SU-DHL-6 (cell line): ENCODE data around the gene DCUN1D2.

ENCODE experiments used
- H2AFZ ChIP-seq: fragments of 200-600 bp; sonication (generic); 2 replicates; pipeline ENCODE4 v1.6.1; 2014; ENCODE audit warnings: low read depth, mild to moderate bottlenecking, moderate library complexity, mixed read lengths, antibody characterized with exemption, low read length; ENCODE audit not compliant: severe bottlenecking
- H3F3A ChIP-seq: fragments of 200-600 bp; shearing (Covaris generic); 2 replicates; pipeline ENCODE4 v1.6.0; 2016; ENCODE audit warnings: antibody characterized with exemption, mild to moderate bottlenecking; ENCODE audit not compliant: insufficient read depth
- H3K27ac ChIP-seq: fragments of 200-600 bp; sonication (generic); 2 replicates; pipeline ENCODE4 v1.5.1; 2016; ENCODE audit warnings: low read depth, mild to moderate bottlenecking, low read length, moderate library complexity, mixed read lengths
- H3K27me3 ChIP-seq: fragments of 200-600 bp; sonication (generic), shearing (Covaris generic); 2 replicates; pipeline ENCODE4 v1.6.0; 2014; ENCODE audit warnings: mild to moderate bottlenecking, low read length
- H3K36me3 ChIP-seq: fragments of 200-600 bp; sonication (generic); 2 replicates; pipeline ENCODE4 v1.6.1; 2014; ENCODE audit warnings: mild to moderate bottlenecking, low read length, mixed read lengths
- H3K4me2 ChIP-seq: fragments of 300-600, 200-600 bp; shearing (Covaris generic), sonication (generic); 2 replicates; pipeline ENCODE4 v1.6.0; 2014; ENCODE audit warnings: low read length, low read depth, mild to moderate bottlenecking; ENCODE audit not compliant: poor library complexity, severe bottlenecking
- H3K4me3 ChIP-seq: fragments of 200-600 bp; sonication (generic); 2 replicates; pipeline ENCODE4 v1.5.1; 2014; ENCODE audit warnings: antibody characterized with exemption, low read length, mild to moderate bottlenecking, mixed read lengths; ENCODE audit not compliant: insufficient read depth, poor library complexity, severe bottlenecking
- H3K79me2 ChIP-seq: fragments of 200-600 bp; sonication (generic); 2 replicates; pipeline ENCODE4 v1.6.1; 2014; ENCODE audit warnings: mild to moderate bottlenecking, low read length, moderate library complexity; ENCODE audit not compliant: insufficient read depth
- H3K9ac ChIP-seq: fragments of 200-600 bp; sonication (generic); 2 replicates; pipeline ENCODE4 v1.7.0; 2014; ENCODE audit warnings: mild to moderate bottlenecking, low read length
- H3K9me2 ChIP-seq: fragments of 200-600 bp; sonication (generic); replicated peaks from 2 replicates; pipeline ENCODE4 v1.6.1; 2014; ENCODE audit warnings: low read length; ENCODE audit not compliant: insufficient read depth
- H3K9me3 ChIP-seq: fragments of 200-600 bp; sonication (generic); 2 replicates; pipeline ENCODE4 v1.6.1; 2014; ENCODE audit warnings: low read length, mixed read lengths; ENCODE audit not compliant: insufficient read depth
- H4K20me1 ChIP-seq: fragments of 200-600 bp; sonication (generic); 2 replicates; pipeline ENCODE4 v1.6.1; 2014; ENCODE audit warnings: low read depth, mild to moderate bottlenecking, antibody characterized with exemption, low read length, moderate library complexity, mixed read lengths
- CTCF ChIP-seq: fragments of 200-600 bp; sonication (generic); IDR thresholded peaks from one replicate; pipeline ENCODE4 v1.5.1; 2017; ENCODE audit warnings: antibody characterized with exemption, mild to moderate bottlenecking, low read length, moderate library complexity; ENCODE audit not compliant: insufficient read depth, poor library complexity, severe bottlenecking
- EZH2phosphoT487 ChIP-seq: fragments of 200-600 bp; sonication (generic), shearing (Covaris generic); conservative IDR thresholded peaks from 2 replicates; pipeline ENCODE4 v1.6.1; 2018; ENCODE audit warnings: mild to moderate bottlenecking, antibody characterized with exemption, low read length, moderate library complexity, mixed read lengths

The DCUN1D2 gene

GRCh38 chr13:113432506-113433270 is 57.8 kb downstream of the DCUN1D2 start:
- no peak for TF ChIP-seq EZH2phosphoT487
- TF ChIP-seq CTCF: no peak
- H4K20me1 ChIP-seq: no peaks in the 10 kb centered on the region
- no peak overlapping the region for H3K27ac ChIP-seq
- H3K79me2 ChIP-seq: no peaks in the 10 kb centered on the region
- H3K9ac ChIP-seq: no peak overlapping the region
- H3K4me2 ChIP-seq: no peak overlapping the region
- no peak overlapping the region for H3K4me3 ChIP-seq
- no peaks in the 10 kb centered on the region for H3K9me2 ChIP-seq
- H3K36me3 ChIP-seq: no peaks in the 10 kb centered on the region
- H3F3A ChIP-seq: no peaks in the 10 kb centered on the region
- H3K9me3 ChIP-seq: no peaks in the 10 kb centered on the region
- H3K27me3 ChIP-seq: no peaks in the 10 kb centered on the region
- no peak overlapping the region for H2AFZ ChIP-seq

GRCh38 chr13:113431171-113431570 is 59.3 kb downstream of the DCUN1D2 start:
- Histone ChIP-seq H3K9ac (no peak overlapping the region), H4K20me1 (no peaks in the 10 kb centered on the region), H3K4me2 (no peak overlapping the region), H2AFZ (no peak overlapping the region), H3F3A (no peaks in the 10 kb centered on the region), H3K4me3 (no peak overlapping the region), H3K9me2 (no peaks in the 10 kb centered on the region), H3K27ac (no peak overlapping the region), H3K9me3 (no peaks in the 10 kb centered on the region), H3K36me3 (no peaks in the 10 kb centered on the region), H3K27me3 (no peaks in the 10 kb centered on the region), H3K79me2 (no peaks in the 10 kb centered on the region)
- TF ChIP-seq EZH2phosphoT487: no peak
- no peak for TF ChIP-seq CTCF

DNA sequence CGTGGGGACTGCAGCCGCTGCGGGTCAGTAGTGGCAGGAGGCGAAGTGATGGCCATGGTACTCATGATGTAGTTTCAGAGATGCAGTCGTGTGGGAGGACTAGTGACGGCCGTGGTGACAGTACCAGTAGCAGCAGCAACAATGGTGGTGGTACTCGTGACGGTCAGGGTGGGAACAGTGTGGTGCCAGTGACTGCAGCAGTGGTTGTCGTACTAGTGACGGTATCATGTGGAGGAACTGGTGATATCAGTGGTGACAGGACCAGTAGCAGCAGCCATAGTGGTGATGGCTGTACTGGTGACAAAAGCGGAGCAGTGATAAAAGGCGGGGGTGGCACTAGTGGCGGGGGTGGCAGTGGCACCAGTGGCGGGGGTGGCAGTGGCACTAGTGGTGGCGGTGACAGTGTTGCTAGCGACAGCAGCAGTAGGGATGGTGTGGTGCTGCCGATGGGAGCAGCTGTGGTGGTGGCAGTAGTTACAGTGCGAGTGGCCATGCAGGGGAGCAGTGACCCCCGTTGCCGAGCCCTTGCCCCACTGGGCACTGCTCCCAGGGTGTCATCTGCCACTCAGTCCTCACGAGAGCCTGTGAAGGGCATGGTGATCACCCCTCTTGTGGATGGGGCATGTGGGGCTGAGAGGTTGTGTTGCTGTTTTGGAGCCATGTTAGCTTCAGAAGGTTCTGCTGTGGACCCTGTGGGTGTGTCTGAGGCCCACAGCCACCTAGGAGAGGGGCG is 60.0 kb downstream of the DCUN1D2 start:
- no peaks in the 10 kb centered on the region for H3K36me3 ChIP-seq
- no peaks in the 10 kb centered on the region for H4K20me1 ChIP-seq
- no peaks in the 10 kb centered on the region for H3F3A ChIP-seq
- H3K79me2 ChIP-seq: no peaks in the 10 kb centered on the region
- H3K27ac ChIP-seq: no peak overlapping the region
- no peak overlapping the region for H3K4me2 ChIP-seq
- no peak overlapping the region for H2AFZ ChIP-seq
- no peak overlapping the region for H3K9ac ChIP-seq
- TF ChIP-seq CTCF: no peak
- H3K4me3 ChIP-seq: no peak overlapping the region
- H3K9me3 ChIP-seq: no peaks in the 10 kb centered on the region
- H3K27me3 ChIP-seq: no peaks in the 10 kb centered on the region
- H3K9me2 ChIP-seq: no peaks in the 10 kb centered on the region
